HG02884 (cell line): ENCODE results near the gene RPN2.
"Not testable (repeated sequence)": the region's sequence is repeated elsewhere in the genome, so short reads cannot be mapped to it uniquely, and the experiment has no call there.

Experiments used
- ATAC-seq: cut with Tn5 transposase; IDR thresholded peaks from one replicate; pipeline ENCODE4 v1.9.1; 2021; ENCODE audit warnings: mild to moderate bottlenecking, moderate library complexity; ENCODE audit not compliant: unreplicated experiment

Gene RPN2

DNA sequence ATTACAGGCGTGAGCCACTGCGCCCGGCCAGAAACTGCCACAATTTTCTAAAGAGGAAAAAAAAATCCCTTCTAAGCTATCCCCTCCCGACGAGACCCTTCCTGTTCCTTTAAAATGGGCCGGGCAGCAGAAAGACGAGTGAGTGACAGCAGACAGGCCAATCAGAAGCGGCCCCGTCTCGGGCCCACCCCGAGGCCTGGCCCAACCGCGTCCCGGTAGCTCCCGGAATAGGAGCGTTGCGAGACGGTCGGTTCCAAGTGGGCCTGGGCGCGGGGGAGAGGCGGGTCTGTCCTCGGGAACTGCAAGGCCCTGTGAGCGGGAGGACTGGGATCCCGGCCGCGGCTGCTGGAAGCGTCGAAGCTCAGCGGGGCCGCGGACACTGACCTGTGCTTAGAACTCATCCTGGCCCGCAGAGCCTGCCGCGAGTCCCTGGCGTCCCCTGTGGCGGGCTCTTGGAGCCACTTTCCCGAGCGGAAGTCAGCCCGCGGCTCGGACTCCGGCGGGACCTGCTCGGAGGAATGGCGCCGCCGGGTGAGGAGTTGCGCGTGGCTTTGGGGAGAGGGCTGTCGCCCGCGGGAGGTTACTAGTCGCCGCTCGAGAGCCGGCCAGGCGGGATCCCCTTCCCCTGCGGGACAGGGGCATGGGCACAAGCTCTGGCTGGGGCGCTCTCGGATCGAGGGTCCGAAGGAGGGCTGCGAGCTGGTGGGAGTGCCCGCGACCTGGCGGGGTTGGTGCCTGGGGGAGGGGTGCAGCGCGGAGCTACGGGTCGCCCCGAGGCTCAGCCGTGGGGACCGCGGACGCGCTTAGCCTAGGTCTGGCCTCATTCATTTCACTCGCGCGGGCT is at the start of gene RPN2, which contains the start of gene MROH8:
TSS of gene RPN2 (plus strand) at position 492 of the 844 bp plus-strand sequence. CDS start at position 519, 27 bp downstream.
TSS of gene MROH8 (minus strand) at position 710 of the 844 bp plus-strand sequence.
- ATAC-seq, result peak; percentile 92

DNA sequence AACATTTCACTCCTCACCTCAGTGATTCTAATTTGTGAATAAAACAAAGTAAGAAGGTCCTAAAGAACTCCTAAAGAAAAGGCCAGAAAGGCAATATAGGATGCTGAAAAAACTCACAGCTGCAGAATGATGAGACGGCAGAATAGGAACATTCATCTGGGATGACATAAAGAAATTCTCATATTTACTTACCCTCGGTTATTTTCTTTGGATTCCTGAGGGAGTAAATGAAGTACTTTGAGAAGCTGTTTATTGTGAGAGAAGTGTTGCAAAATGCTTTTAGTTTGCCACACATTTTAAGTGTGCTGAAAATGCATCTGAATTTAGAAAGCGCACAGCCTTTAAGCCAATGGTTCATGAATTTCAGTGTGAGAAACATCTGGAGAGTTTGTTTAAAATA is 47.6 kb upstream of the RPN2 start:
- no peak for ATAC-seq

DNA sequence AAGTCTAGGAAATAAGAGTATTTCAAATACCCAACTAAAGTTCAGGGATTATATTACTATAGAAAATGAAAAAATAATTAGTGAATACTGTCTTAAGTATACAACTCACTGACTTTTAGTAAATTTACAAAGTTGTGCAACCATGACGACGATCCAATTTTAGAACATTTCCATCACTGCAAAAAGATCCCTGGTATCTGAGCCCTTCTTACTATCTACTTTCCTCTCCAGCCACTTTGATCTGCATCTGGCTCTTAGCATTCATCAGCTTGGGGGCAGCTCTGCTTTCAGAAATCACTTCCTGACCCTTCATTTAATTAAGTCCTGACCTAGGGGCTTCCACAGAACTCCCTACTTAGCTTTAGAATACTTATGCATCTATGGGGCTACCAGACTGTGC is 45.2 kb upstream of the RPN2 start:
- no peak for ATAC-seq

- ATAC-seq, result no peak
Measured at GRCh38 chr20:37137547-37137946, 41.6 kb upstream of the RPN2 start.

DNA sequence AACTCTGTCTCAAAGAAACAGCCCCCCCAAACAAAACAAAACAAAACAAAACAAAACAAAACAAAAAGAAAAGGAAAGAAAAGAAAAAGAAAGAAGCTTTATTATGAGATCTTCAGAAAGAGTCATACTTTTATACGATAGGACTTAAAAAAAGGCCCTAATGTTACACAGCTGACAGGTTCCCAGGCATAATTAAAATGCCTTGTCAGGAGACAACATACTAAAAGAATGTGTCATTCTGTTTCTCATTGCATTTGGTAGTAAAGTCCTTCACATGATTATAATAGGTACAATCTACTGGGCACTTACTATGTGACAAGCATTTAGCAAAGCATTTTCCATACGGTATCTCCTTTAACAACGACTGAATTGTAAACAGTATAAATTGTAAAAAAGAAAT is 36.4 kb upstream of the RPN2 start:
- ATAC-seq, result no peak

- no peak for ATAC-seq
Measured at GRCh38 chr20:37144856-37145404, 34.2 kb upstream of the RPN2 start.

DNA sequence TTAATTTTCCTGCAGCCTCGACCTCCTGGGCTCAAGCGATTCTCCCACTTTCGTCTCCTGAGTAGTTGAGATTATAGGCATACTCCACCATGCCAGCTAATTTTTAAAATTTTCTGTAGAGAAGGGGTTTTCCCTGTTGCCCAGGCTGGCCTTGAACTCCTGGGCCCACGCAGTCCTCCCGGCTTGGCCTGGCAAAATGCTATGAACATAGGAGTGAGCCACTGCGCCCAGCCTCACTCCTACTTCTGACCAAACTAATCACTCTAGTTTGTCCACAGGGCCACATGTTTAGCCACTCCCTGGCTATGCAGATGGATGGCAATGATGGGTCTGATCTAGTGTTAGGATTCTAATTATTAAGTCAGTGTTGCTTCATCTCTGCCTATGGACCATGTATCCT is 31.9 kb upstream of the RPN2 start:
- no peak for ATAC-seq

DNA sequence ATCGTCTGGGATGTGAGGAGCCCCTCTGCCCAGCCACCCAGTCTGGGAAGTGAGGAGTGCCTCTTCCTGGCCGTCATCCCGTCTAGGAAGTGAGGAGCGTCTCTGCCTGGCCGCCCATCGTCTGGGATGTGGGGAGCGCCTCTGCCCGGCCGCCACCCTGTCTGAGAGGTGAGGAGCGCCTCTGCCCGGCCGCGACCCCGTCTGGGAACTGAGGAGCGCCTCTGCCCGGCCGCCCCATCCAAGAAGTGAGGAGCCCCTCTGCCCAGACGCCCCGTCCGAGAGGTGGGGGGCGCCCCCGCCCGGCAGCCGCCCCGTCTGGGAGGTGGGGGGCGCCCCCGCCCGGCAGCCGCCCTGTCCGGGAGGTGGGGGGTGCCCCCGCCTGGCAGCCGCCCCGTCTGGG is 28.3 kb upstream of the RPN2 start:
- not testable (repeated sequence) for ATAC-seq

GRCh38 chr20:37151529-37151928 is 27.6 kb upstream of the RPN2 start:
- no peak for ATAC-seq

GRCh38 chr20:37152284-37152683 is 26.8 kb upstream of the RPN2 start:
- no peak for ATAC-seq

DNA sequence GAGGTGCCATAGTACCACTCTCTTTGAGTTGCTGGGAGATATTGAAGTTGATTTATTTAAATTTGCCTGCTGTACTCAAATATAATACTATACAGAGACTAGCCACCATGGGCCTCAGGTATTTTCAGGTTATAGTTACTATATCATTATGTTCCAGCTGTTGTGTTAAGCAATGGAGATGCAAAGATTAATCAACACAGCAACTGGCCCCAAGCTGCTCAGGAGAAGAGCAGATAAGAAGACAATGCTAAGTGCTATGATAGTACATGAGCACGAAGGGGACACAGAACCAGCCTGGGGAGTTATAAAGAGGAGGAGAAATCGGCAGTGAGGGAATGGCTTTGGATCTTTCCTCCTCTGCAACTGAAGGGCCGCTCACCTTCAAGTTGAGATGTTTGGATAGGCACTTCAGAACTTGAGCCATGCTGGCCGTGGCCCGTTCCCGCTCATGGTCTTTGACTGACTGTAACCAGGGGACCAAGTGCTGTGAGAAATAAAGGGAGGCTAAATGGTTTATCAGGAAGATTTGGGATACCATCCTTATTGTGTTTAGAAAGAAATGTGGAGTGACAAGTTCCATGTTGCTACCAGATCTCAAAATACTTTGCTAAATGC is 24.3 kb upstream of the RPN2 start:
- ATAC-seq, result no peak

DNA sequence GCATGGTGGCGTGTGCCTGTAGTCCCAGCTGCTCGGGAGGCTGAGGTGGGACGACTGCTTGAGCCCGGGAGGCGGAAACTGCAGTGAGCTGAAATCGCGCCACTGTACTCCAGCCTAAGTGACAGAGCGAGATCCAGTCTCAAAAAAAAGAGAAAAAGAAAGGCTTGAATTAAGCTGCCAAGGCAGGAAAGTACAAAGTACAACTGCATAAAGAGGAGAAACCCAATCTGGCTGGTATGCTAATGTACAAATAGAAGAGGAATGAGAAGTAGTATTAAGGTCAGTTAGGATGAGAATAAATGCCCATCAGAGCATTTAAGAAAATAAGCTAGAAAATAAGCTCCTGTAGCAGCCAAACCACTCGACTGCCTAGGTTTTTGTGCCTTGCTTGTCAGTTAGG is 23.1 kb upstream of the RPN2 start:
- no peak for ATAC-seq

- no peak for ATAC-seq
Measured at GRCh38 chr20:37158248-37158647, 20.9 kb upstream of the RPN2 start.

GRCh38 chr20:37160683-37161082 is 18.4 kb upstream of the RPN2 start:
- no peak for ATAC-seq

DNA sequence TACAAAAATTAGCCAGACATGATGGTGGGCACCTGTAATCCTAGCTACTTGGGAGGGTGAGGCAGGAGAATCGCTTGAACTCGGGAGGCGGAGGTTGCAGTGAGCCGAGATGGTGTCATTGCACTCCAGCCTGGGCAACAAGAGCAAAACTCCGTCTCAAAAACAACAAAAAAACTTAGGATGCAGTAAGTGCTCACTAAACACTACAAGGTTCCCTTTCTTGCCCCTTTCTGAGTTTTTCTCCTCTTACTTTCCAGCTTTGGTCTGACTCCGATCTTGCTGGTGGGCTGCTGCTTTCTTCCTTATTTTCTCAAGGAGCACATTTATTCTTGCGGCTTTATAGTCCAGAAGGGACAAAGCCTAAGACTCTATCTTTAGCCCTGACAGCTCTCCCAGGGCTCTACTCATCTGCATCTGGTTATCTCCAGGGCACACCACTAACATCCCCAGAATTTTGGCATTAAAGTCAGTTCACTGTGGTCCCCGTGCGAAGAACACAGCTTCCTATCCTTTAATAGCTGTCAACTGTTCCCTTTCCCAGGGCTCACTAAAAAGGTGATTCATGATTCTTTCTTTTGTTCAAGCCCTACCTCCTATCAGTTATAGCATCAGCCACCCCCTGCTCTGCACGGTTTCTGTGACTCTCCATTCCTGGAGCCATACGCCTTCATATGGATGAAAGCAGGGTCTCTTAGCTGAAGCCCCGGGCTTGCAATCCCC is 17.1 kb upstream of the RPN2 start:
- ATAC-seq, result no peak

DNA sequence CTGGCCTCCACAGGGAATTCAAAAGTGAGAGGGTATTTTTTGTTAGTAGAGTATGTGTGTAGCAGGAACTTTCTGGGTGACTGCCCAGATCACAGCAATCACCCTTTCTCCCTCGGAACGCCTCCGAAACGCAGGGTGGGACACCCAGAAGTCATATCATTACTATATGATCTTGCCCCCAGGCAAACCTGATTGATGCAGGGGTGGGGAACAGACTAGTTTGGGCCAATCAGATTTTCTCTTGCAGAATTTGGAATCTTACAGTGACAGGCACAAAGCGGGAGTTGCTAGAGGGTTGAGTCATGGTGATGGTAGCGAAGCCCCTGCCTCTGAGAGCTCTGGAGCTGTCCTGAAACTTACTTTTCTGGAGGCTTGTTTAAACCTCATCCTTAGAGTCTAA is 16.5 kb upstream of the RPN2 start:
- no peak for ATAC-seq

- ATAC-seq, result no peak
Measured at GRCh38 chr20:37163832-37164554, 15.1 kb upstream of the RPN2 start.

DNA sequence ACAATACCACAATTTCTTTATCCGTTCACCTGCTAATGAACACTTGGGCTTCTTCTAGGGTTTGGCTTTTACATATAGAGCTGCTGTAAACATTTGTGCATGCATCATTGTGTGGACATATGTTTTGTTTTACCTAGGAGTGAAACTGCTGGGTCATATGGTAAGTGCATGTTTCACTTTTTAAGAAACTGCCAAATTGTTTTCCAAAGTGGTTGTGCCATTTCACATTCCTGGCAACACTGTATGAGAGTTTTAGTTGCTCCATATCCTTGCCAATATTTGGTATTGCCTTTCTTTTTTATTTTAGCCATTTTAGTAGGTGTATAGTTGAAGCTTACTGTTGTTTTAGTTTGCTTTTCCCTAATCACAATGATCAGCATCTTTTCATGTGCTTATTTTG is 14.1 kb upstream of the RPN2 start:
- ATAC-seq, result no peak

DNA sequence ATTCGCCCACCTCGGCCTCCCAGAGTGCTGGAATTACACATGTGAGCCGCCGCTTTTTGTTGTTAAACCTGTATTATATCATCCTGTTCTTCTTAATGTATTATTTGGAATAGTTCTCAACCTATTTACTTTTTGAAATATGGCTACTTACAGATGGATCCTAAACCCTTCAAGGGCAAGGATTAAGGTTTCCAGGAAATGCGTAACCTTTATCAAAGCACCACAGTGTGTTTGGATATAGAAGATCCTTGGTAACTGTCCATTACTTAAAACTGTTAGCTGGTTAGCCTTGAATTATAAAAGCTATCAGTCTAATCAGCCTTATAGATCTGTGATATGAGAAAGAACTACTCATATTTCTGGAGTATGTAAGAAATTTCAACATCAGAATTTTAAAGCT is 12.3 kb upstream of the RPN2 start:
- ATAC-seq, result no peak

GRCh38 chr20:37172836-37173235 is 6.3 kb upstream of the RPN2 start:
- ATAC-seq, result no peak
